ENCODE data around the gene CR2.

Gene CR2

DNA sequence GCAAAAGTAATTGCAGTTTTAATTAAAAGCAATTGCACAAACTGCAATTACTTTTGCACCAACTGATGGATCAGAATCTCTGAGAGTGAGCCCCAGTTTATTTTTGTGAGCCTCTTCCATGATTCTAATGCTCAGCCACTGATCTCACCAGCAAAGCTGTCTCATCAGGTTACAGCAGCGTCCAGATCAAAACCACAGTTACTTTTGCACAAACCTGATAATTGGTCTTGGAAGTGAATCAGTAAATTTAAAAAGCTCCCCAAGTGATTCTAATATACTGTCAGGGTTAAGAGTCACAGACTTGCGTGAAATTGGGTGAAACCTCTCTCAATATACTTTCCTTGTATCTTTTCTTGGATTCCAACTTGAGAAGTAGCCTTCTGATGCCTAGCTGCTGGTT lies 13.5 kb upstream of the CR2 start:
- Histone ChIP-seq H3K36me3 (ENCODE audit: control insufficient read depth, insufficient read depth, low read length) (no peaks in the 10 kb centered on the region), H3K4me2 (ENCODE audit: low read length) (no peak overlapping the region), H3K4me1 (no peaks in the 10 kb centered on the region), H3K9me3 (ENCODE audit: control insufficient read depth, low read length) (no peaks in the 10 kb centered on the region), H3K9ac (no peak overlapping the region), H3K4me3 (ENCODE audit: low read depth, low read length) (no peak overlapping the region), H3K27me3 (ENCODE audit: control insufficient read depth, insufficient read depth, low read length) (no peaks in the 10 kb centered on the region), H2AFZ (no peak overlapping the region), H3K79me2 (no peaks in the 10 kb centered on the region), H3K27ac (no peak overlapping the region)
- TF ChIP-seq, protein P1, sequence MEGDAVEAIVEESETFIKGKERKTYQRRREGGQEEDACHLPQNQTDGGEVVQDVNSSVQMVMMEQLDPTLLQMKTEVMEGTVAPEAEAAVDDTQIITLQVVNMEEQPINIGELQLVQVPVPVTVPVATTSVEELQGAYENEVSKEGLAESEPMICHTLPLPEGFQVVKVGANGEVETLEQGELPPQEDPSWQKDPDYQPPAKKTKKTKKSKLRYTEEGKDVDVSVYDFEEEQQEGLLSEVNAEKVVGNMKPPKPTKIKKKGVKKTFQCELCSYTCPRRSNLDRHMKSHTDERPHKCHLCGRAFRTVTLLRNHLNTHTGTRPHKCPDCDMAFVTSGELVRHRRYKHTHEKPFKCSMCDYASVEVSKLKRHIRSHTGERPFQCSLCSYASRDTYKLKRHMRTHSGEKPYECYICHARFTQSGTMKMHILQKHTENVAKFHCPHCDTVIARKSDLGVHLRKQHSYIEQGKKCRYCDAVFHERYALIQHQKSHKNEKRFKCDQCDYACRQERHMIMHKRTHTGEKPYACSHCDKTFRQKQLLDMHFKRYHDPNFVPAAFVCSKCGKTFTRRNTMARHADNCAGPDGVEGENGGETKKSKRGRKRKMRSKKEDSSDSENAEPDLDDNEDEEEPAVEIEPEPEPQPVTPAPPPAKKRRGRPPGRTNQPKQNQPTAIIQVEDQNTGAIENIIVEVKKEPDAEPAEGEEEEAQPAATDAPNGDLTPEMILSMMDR (IDR thresholded peaks at IDR 0.05), result no peak

DNA sequence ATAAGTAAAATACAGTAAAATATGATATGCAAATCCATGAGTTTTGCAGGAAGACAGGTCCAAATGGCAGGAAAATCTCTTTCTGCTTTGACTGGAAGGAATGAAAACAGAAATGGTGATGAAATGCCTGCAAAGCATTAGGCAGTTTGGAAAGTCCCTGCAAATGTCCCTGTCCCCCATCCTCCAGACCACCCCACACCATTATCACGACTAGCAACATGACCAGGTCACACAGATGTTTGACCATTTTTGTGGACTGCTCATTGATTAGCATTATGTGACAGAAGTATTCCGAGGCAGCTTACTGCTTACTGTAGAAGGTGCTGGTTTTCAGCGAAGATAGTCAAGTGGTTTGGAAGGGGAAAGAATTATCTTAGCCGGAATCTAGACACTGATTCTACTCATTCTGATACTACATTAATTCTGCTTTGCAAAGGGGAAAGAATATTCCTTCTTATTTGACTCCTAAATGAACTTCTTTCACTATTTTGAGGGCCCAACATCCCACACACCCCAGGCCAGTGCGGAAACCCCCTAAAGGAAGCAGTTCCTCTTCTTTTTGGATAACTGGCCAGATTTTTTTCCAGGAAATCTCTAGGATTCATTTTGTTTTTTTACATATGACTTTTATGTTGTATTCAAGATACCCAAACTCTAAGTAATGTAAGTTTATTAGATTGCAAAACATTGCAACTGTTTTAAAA lies 9.5 kb upstream of the CR2 start:
- H3K4me3 ChIP-seq (ENCODE audit: low read depth, low read length), result no peak overlapping the region
- no peak overlapping the region for H3K9ac ChIP-seq
- H3K4me2 ChIP-seq (ENCODE audit: low read length), result no peak overlapping the region
- H3K9me3 ChIP-seq (ENCODE audit: control insufficient read depth, low read length), result no peaks in the 10 kb centered on the region
- H3K79me2 ChIP-seq, result no peaks in the 10 kb centered on the region
- no peak overlapping the region for H3K27ac ChIP-seq
- H2AFZ ChIP-seq, result no peak overlapping the region
- no peaks in the 10 kb centered on the region for H3K4me1 ChIP-seq
- TF ChIP-seq, protein P1 (IDR thresholded peaks at IDR 0.05), result no peak
- H3K27me3 ChIP-seq (ENCODE audit: control insufficient read depth, insufficient read depth, low read length), result no peaks in the 10 kb centered on the region
- H3K36me3 ChIP-seq (ENCODE audit: control insufficient read depth, insufficient read depth, low read length), result no peaks in the 10 kb centered on the region

DNA sequence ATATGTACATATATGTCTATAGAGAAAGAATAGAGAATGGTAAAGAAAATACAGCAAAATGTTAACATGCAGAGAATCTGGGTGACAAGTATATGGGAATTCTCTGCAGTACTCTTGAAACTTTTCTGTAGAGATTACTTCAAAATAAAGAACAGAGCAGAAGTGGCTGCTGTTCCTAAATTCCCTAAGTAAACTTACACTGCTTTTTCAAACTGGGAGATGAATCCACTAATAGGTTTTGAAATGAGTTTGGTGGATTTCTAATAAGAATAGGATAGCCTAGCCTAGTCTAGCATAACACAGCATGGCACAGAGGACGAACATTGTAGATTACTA lies 450 bp upstream of the CR2 start:
- Histone ChIP-seq H3K4me2 (ENCODE audit: low read length) (peak overlapping the region; percentile 94), H3K4me3 (ENCODE audit: low read depth, low read length) (peak overlapping the region; percentile 53), H3K27me3 (ENCODE audit: control insufficient read depth, insufficient read depth, low read length) (no peaks in the 10 kb centered on the region), H2AFZ (no peak overlapping the region), H3K27ac (no peak overlapping the region), H3K4me1 (no peaks in the 10 kb centered on the region), H3K36me3 (ENCODE audit: control insufficient read depth, insufficient read depth, low read length) (no peaks in the 10 kb centered on the region), H3K9ac (no peak overlapping the region), H3K79me2 (no peaks in the 10 kb centered on the region), H3K9me3 (ENCODE audit: control insufficient read depth, low read length) (no peaks in the 10 kb centered on the region)
- TF ChIP-seq, protein P1 (IDR thresholded peaks at IDR 0.05), result no peak

DNA sequence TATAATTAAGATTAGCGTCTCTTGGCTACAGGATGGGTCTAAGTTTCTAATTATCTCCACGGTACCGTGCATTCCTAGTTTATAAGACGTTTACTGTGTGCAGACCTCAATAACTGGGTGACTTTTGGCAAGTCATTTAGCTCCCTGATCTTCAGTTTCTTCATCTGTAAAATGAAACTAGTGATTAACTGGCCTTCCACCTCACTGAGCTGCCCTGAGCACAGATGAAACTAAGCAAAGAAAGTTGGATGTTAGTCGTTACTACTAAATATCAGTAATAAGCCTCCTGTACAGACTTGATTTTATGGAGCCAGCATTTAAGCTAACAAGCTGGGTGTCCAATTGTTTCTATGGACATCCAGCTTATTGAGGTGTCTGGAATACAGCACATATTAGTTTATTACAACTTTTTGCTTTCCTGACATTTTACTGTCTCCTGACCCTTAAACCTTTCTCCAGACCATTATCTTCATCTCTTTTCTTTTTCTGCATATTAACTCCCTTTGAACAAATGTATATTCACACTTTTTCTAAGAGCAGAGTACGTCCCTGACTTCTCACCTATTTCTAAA lies 1.1 kb downstream of the CR2 start:
- no peaks in the 10 kb centered on the region for H3K27me3 ChIP-seq (ENCODE audit: control insufficient read depth, insufficient read depth, low read length)
- TF ChIP-seq, protein P1 (IDR thresholded peaks at IDR 0.05), result no peak
- H3K79me2 ChIP-seq, result no peaks in the 10 kb centered on the region
- no peaks in the 10 kb centered on the region for H3K9me3 ChIP-seq (ENCODE audit: control insufficient read depth, low read length)
- no peak overlapping the region for H3K9ac ChIP-seq
- H3K36me3 ChIP-seq (ENCODE audit: control insufficient read depth, insufficient read depth, low read length), result no peaks in the 10 kb centered on the region
- peak overlapping the region; percentile 53 for H3K4me3 ChIP-seq (ENCODE audit: low read depth, low read length)
- no peak overlapping the region for H3K27ac ChIP-seq
- H3K4me2 ChIP-seq (ENCODE audit: low read length), result peak overlapping the region; percentile 94
- H2AFZ ChIP-seq, result no peak overlapping the region
- no peaks in the 10 kb centered on the region for H3K4me1 ChIP-seq

DNA sequence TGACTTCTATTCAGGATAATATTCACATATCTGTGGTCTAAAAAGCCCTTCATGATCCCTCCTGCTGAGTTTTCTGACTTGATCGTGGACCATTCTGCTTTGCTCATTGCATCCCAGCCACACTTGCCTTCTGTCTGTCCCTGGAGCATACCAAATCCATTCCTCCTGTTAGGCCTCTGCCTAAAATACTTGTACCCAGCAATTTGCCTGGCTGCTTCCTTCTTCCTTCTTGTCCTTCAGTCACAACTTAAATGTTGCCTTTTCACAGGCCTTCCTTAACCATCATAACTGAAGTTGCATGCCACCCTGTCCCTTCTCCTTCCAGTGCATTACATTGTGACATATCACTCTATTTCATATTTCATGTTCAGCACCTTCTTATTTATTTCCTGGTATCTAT lies 4.3 kb downstream of the CR2 start:
- H3K9me3 ChIP-seq (ENCODE audit: control insufficient read depth, low read length), result no peaks in the 10 kb centered on the region
- H3K36me3 ChIP-seq (ENCODE audit: control insufficient read depth, insufficient read depth, low read length), result no peaks in the 10 kb centered on the region
- H3K9ac ChIP-seq, result no peak overlapping the region
- H3K27ac ChIP-seq, result no peak overlapping the region
- TF ChIP-seq, protein P1 (IDR thresholded peaks at IDR 0.05), result no peak
- no peak overlapping the region for H3K4me2 ChIP-seq (ENCODE audit: low read length)
- no peak overlapping the region for H2AFZ ChIP-seq
- no peaks in the 10 kb centered on the region for H3K27me3 ChIP-seq (ENCODE audit: control insufficient read depth, insufficient read depth, low read length)
- no peak overlapping the region for H3K4me3 ChIP-seq (ENCODE audit: low read depth, low read length)
- H3K4me1 ChIP-seq, result no peaks in the 10 kb centered on the region
- no peaks in the 10 kb centered on the region for H3K79me2 ChIP-seq

All from parathyroid adenoma (tissue), 2 donors.